OCI-LY7 (cell line): Measurements from ENCODE around the gene CAMSAP3. TPM values are rescaled to one million over a fixed set of nuclear protein-coding genes. Genes with fewer than 3 reads are reported as not detected.

Experiments
- BruUV-seq: library from RNA; stranded (reverse); fragments of 400-500 nt; replicated peaks from 2 replicates; lab custom pipeline; 2021; lab: Mats Ljungman, UMichigan
- CTCF ChIA-PET: fragments of 300-600 bp; sonication (Branson Sonifier 250); formaldehyde crosslinking; loops from one replicate; lab custom pipeline; 2022; ENCODE audit warnings: antibody characterized with exemption; ENCODE audit not compliant: unreplicated experiment; lab: Charles Lee
- POLR2A ChIA-PET: fragments of 300-600 bp; sonication (Branson Sonifier 250); formaldehyde crosslinking; loops from one replicate; lab custom pipeline; 2022; ENCODE audit warnings: antibody characterized with exemption; lab: Charles Lee
- DNase-seq: peaks from one replicate; pipeline ENCODE4 v3.0.0-alpha.2; 2015; ENCODE audit warnings: low spot score
- H2AFZ ChIP-seq: fragments of 200-600 bp; sonication (generic), shearing (Covaris generic); 2 replicates; pipeline ENCODE4 v1.6.1; 2014; ENCODE audit warnings: mild to moderate bottlenecking, antibody characterized with exemption, low read length, moderate library complexity
- H3K27ac ChIP-seq: fragments of 200-600 bp; sonication (generic); 2 replicates; pipeline ENCODE4 v1.5.1; 2014; ENCODE audit warnings: mixed run types, low read depth, mild to moderate bottlenecking, moderate library complexity, low read length, inconsistent platforms; ENCODE audit not compliant: poor library complexity, severe bottlenecking
- H3K36me3 ChIP-seq: fragments of 200-600 bp; sonication (generic); 2 replicates; pipeline ENCODE4 v1.6.1; 2014; ENCODE audit warnings: mild to moderate bottlenecking, antibody characterized with exemption, low read length, moderate library complexity, mixed read lengths; ENCODE audit not compliant: insufficient read depth
- H3K4me1 ChIP-seq: fragments of 200-600 bp; sonication (generic); 2 replicates; pipeline ENCODE4 v1.5.1; 2014; ENCODE audit warnings: mild to moderate bottlenecking, low read length; ENCODE audit not compliant: insufficient read depth, poor library complexity, severe bottlenecking
- H3K4me2 ChIP-seq: fragments of 200-600 bp; sonication (generic); 2 replicates; pipeline ENCODE4 v1.6.1; 2014; ENCODE audit warnings: mild to moderate bottlenecking, low read length
- H3K4me3 ChIP-seq: fragments of 200-600 bp; sonication (generic); 2 replicates; pipeline ENCODE4 v1.5.1; 2014; ENCODE audit warnings: mild to moderate bottlenecking, low read depth, low read length; ENCODE audit not compliant: poor library complexity, severe bottlenecking
- H3K79me2 ChIP-seq: fragments of 200-600 bp; sonication (generic); 2 replicates; pipeline ENCODE4 v1.6.1; 2016; ENCODE audit warnings: low read depth, mild to moderate bottlenecking, low read length, moderate library complexity, mixed read lengths; ENCODE audit not compliant: insufficient read depth
- H3K9me2 ChIP-seq: fragments of 200-600 bp; sonication (generic); 2 replicates; pipeline ENCODE4 v1.6.1; 2016; ENCODE audit warnings: mild to moderate bottlenecking, low read length, mixed read lengths; ENCODE audit not compliant: insufficient read depth
- H3K9me3 ChIP-seq: fragments of 200-600 bp; sonication (generic); 2 replicates; pipeline ENCODE4 v1.6.1; 2014; ENCODE audit warnings: mild to moderate bottlenecking, mixed run types, low read length, mixed read lengths
- H4K20me1 ChIP-seq: fragments of 200-600 bp; sonication (generic); 2 replicates; pipeline ENCODE4 v1.6.1; 2014; ENCODE audit warnings: mild to moderate bottlenecking, antibody characterized with exemption, low read length, moderate library complexity, mixed read lengths; ENCODE audit not compliant: insufficient read depth
- EZH2phosphoT487 ChIP-seq: fragments of 200-600 bp; sonication (generic); IDR thresholded peaks from 2 replicates; pipeline ENCODE4 v1.6.1; 2018; ENCODE audit warnings: low read depth, borderline replicate concordance, mild to moderate bottlenecking, mixed run types, antibody characterized with exemption, low read length, moderate library complexity, mixed read lengths
- intact Hi-C: fragments of 100-400 bp; cut with micrococcal nuclease; formaldehyde crosslinking; loops from one replicate; pipeline ENCODE4 v1.10.0; 2022; ENCODE audit not compliant: unreplicated experiment
- total RNA-seq, 2 experiments: library from RNA; depleted of rRNA in 1 of 2; stranded (reverse); fragments of >200 nt in 1 of 2; shearing (Covaris generic) in 1 of 2; gene quantifications; 2 replicates each; pipeline ENCODE4 v1.2.3, GENCODE V29; 2014 to 2022
- TF ChIP-seq, protein P1 (sequence below): fragments of 200-600 bp; sonication (generic); conservative IDR thresholded peaks from 2 replicates; pipeline ENCODE4 v1.5.1; 2014; ENCODE audit warnings: mild to moderate bottlenecking, antibody characterized with exemption, low read length, moderate library complexity, mixed read lengths

Gene CAMSAP3
- total RNA-seq, 2 experiments from 2014 or later, result 1.6 to 1.9 TPM

DNA sequence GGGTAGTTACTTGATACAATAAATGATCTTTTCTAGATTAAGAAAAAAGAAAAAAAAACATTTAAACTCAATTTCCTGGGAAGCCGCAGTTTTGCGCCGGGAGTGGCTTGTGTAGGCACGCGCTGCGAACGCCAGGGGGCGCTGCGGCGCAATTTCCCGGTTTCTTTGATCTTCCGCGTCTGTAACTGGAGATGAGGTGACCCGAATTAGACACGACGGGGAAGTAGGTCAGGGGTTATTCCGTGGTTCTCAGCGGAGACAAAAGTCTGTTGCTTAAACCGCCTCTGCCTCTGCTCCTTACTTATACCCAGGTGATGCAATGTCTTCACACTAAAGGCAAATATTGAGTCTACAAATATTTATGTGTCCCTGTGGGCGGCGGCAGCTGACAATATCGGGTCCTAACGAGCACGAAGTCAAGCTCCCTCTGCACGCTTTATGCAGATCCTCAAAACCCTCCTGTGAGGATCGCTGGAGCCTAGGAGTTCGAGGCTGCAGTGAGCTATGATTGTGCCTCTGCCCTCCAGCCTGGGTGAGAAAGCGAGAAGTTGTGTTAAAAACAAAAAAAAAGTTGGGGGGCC, 56.5 kb downstream of the CAMSAP3 start:
- no peaks in the 10 kb centered on the region for H3K9me2 ChIP-seq
- no peaks in the 10 kb centered on the region for H4K20me1 ChIP-seq
- TF ChIP-seq, protein P1, sequence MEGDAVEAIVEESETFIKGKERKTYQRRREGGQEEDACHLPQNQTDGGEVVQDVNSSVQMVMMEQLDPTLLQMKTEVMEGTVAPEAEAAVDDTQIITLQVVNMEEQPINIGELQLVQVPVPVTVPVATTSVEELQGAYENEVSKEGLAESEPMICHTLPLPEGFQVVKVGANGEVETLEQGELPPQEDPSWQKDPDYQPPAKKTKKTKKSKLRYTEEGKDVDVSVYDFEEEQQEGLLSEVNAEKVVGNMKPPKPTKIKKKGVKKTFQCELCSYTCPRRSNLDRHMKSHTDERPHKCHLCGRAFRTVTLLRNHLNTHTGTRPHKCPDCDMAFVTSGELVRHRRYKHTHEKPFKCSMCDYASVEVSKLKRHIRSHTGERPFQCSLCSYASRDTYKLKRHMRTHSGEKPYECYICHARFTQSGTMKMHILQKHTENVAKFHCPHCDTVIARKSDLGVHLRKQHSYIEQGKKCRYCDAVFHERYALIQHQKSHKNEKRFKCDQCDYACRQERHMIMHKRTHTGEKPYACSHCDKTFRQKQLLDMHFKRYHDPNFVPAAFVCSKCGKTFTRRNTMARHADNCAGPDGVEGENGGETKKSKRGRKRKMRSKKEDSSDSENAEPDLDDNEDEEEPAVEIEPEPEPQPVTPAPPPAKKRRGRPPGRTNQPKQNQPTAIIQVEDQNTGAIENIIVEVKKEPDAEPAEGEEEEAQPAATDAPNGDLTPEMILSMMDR, result peak; percentile 98
- no peak for TF ChIP-seq EZH2phosphoT487
- no peaks in the 10 kb centered on the region for H3K36me3 ChIP-seq
- POLR2A ChIA-PET, result no interaction called here
- H3K4me3 ChIP-seq, result peak overlapping the region; percentile 51
- intact Hi-C loops, result loop anchor here (1.0 kb wide), 2 partner anchors 28 to 147 kb away; partner anchors contain the start of gene TRAPPC5
- peaks cover 4% of the 10 kb centered on the region for H3K4me1 ChIP-seq
- CTCF ChIA-PET, result interaction anchor here (0.6 to 1.2 kb wide), 2 partner anchors 8 to 47 kb away, joined by 3 read pairs; no protein-coding TSS in a partner anchor
- no peaks in the 10 kb centered on the region for H3K9me3 ChIP-seq
- H3K4me2 ChIP-seq, result peak overlapping the region; percentile 70
- H3K79me2 ChIP-seq, result no peaks in the 10 kb centered on the region
- no peak overlapping the region for H3K27ac ChIP-seq
- no TSS peak for BruUV-seq
- DNase-seq, result peak; percentile 81
- H2AFZ ChIP-seq, result peak overlapping the region; percentile 96

- no peak for DNase-seq
- ChIA-PET CTCF (no interaction called here), POLR2A (interaction anchor here (0.5 kb wide), 1 partner anchor 13 kb away, joined by 4 read pairs; no protein-coding TSS in a partner anchor)
- intact Hi-C loops, result no loop called here
- Histone ChIP-seq H3K9me2 (no peaks in the 10 kb centered on the region), H3K36me3 (no peaks in the 10 kb centered on the region), H3K79me2 (no peaks in the 10 kb centered on the region), H4K20me1 (no peaks in the 10 kb centered on the region), H2AFZ (no peak overlapping the region), H3K4me2 (no peak overlapping the region), H3K4me1 (peaks cover 12% of the 10 kb centered on the region), H3K9me3 (no peaks in the 10 kb centered on the region), H3K4me3 (no peak overlapping the region), H3K27ac (no peak overlapping the region)
- no TSS peak for BruUV-seq
- no peak for TF ChIP-seq EZH2phosphoT487
- TF ChIP-seq, protein P1, result no peak
Measured at GRCh38 chr19:7654401-7654800, 58.7 kb downstream of the CAMSAP3 start.

- no peak overlapping the region for H2AFZ ChIP-seq
- no peaks in the 10 kb centered on the region for H4K20me1 ChIP-seq
- H3K4me2 ChIP-seq, result no peak overlapping the region
- no peak overlapping the region for H3K4me3 ChIP-seq
- H3K9me2 ChIP-seq, result no peaks in the 10 kb centered on the region
- DNase-seq, result no peak
- ChIA-PET POLR2A (no interaction called here), CTCF (no interaction called here)
- no peaks in the 10 kb centered on the region for H3K36me3 ChIP-seq
- H3K79me2 ChIP-seq, result no peaks in the 10 kb centered on the region
- intact Hi-C loops, result no loop called here
- TF ChIP-seq, protein P1, result no peak
- TF ChIP-seq EZH2phosphoT487, result no peak
- peaks cover 12% of the 10 kb centered on the region for H3K4me1 ChIP-seq
- no peaks in the 10 kb centered on the region for H3K9me3 ChIP-seq
- no TSS peak for BruUV-seq
- no peak overlapping the region for H3K27ac ChIP-seq
Measured at GRCh38 chr19:7655581-7655980, 59.9 kb downstream of the CAMSAP3 start.
